ENCODE results near the gene PRUNE1. TPM values are rescaled to one million over a fixed set of nuclear protein-coding genes. Genes with fewer than 3 reads are reported as not detected.

PRUNE1 gene
- total and polyA plus RNA-seq, 11 donors: 15.1 to 65.3 (median 39.8) TPM

- intact Hi-C loops (cut with DNase I): loop anchor here in 1 of 10 donors (1.0 kb wide), 1 partner anchor 29 kb away; the partner anchor contains the start of gene MINDY1
- TF ChIP-seq CTCF (IDR thresholded peaks at IDR 0.05): no peak
- TF ChIP-seq POLR2A (IDR thresholded peaks at IDR 0.05): peak in 1 of 2 donors; percentile 38
- peak; percentile 44 to 71 (median 68) for ATAC-seq
- Histone ChIP-seq H3K27ac (peak overlapping the region in 11 of 12 donors; percentile 45 to 86 (median 70)), H3K4me1 (peaks cover 0 to 67% (median 26%) of the 10 kb centered on the region in 12 donors), H3K4me3 (peak overlapping the region in 3 of 12 donors; percentile 4 to 19 (median 12)), H3K9me3 (no peaks in the 10 kb centered on the region), H3K27me3 (no peaks in the 10 kb centered on the region), H3K36me3 (no peaks in the 10 kb centered on the region)
- peak; percentile 81 to 92 (median 88) for DNase-seq
- WGBS, 4 donors: 55 to 64% (median 60%) methylated on average over 11 of the region's 11 CpGs
Measured at GRCh38 chr1:150976879-150977694, 31.2 kb upstream of the PRUNE1 start.

- DNase-seq: peak; percentile 84 to 89 (median 87)
- intact Hi-C loops (cut with DNase I): loop anchor here in 2 of 10 donors (1.0 to 2.0 kb wide), 2 partner anchors 17 kb away; no protein-coding TSS in a partner anchor
- peak overlapping the region in 7 of 12 donors; percentile 4 to 48 (median 19) for H3K4me3 ChIP-seq
- ATAC-seq: peak; percentile 17 to 60 (median 40)
- H3K4me1 ChIP-seq: peaks cover 0 to 49% (median 9%) of the 10 kb centered on the region in 12 donors
- TF ChIP-seq POLR2A (IDR thresholded peaks at IDR 0.05) (no peak), CTCF (IDR thresholded peaks at IDR 0.05) (peak; percentile 99 to 100 (median 100))
- no peaks in the 10 kb centered on the region for H3K36me3 ChIP-seq
- no peaks in the 10 kb centered on the region for H3K9me3 ChIP-seq
- H3K27ac ChIP-seq: peak overlapping the region in 6 of 12 donors; percentile 22 to 86 (median 42)
- 26 to 30% (median 29%) methylated on average over 23 of the region's 23 CpGs for WGBS, 4 donors
- H3K27me3 ChIP-seq: no peaks in the 10 kb centered on the region
Measured at GRCh38 chr1:150979092-150980056, 28.9 kb upstream of the PRUNE1 start.

GRCh38 chr1:150981177-150981804 is 27.0 kb upstream of the PRUNE1 start:
- ATAC-seq (no peak), DNase-seq (no peak)
- Histone ChIP-seq H3K4me1 (peaks cover 0 to 36% (median 7%) of the 10 kb centered on the region in 12 donors), H3K9me3 (no peaks in the 10 kb centered on the region), H3K27ac (no peak overlapping the region), H3K4me3 (no peak overlapping the region), H3K36me3 (no peaks in the 10 kb centered on the region), H3K27me3 (no peaks in the 10 kb centered on the region)
- 85 to 91% (median 89%) methylated on average over 6 of the region's 6 CpGs for WGBS, 4 donors
- intact Hi-C loops (cut with DNase I): loop anchor here in 1 of 10 donors (2.0 kb wide), 1 partner anchor 16 kb away; no protein-coding TSS in a partner anchor
- TF ChIP-seq CTCF (IDR thresholded peaks at IDR 0.05) (no peak), POLR2A (IDR thresholded peaks at IDR 0.05) (no peak)
